Natural killer cell (primary cell): ENCODE data around the gene PCDH12. TPM values are rescaled to one million over a fixed set of nuclear protein-coding genes. Genes with fewer than 3 reads are reported as not detected.

ENCODE experiments used
- ATAC-seq, 3 donors: fragments of 150-1000 bp in 2 of 3; fragments of 200-7000 bp in 1 of 3; cut with Tn5 transposase; 1 replicate in 1 of 3; 2 replicates in 2 of 3; pipeline ENCODE4 v1.10.0; 2021; ENCODE audit warnings: mild to moderate bottlenecking in 2 of 3, moderate library complexity in 2 of 3
- DNase-seq, 2 donors: peaks; one replicate each; pipeline versions ENCODE4 v3.0.0 to v3.0.0-alpha.2; 2013 to 2021; ENCODE audit warnings: mixed read lengths in 1 of 2
- H3K27ac ChIP-seq: one replicate; pipeline ENCODE4 v1.5.1; 2013; ENCODE audit warnings: mild to moderate bottlenecking, low read length
- H3K27me3 ChIP-seq: one replicate; pipeline ENCODE4 v1.6.1; 2013; ENCODE audit warnings: low read length; ENCODE audit not compliant: control insufficient read depth, insufficient read depth
- H3K36me3 ChIP-seq: one replicate; pipeline ENCODE4 v1.6.1; 2013; ENCODE audit warnings: low read length; ENCODE audit not compliant: control insufficient read depth, insufficient read depth
- H3K4me1 ChIP-seq: one replicate; pipeline ENCODE4 v1.6.1; 2013; ENCODE audit warnings: low read length; ENCODE audit not compliant: control insufficient read depth, insufficient read depth
- H3K4me3 ChIP-seq: one replicate; pipeline ENCODE4 v1.5.1; 2013; ENCODE audit warnings: low read length
- H3K9me3 ChIP-seq: one replicate; pipeline ENCODE4 v1.6.1; 2013; ENCODE audit warnings: low read length; ENCODE audit not compliant: control insufficient read depth, insufficient read depth
- H3K27ac Mint-ChIP-seq, 2 donors: one replicate each; pipeline ENCODE4 v1.8.0; 2022; ENCODE audit warnings: mild to moderate bottlenecking in 2 of 2, mixed read lengths in 2 of 2, moderate library complexity in 1 of 2
- H3K27me3 Mint-ChIP-seq, 2 donors: one replicate each; pipeline ENCODE4 v1.8.0; 2022; ENCODE audit warnings: low read depth in 2 of 2, mixed read lengths in 2 of 2
- H3K36me3 Mint-ChIP-seq: one replicate; pipeline ENCODE4 v1.8.0; 2022; ENCODE audit warnings: mixed read lengths
- H3K4me1 Mint-ChIP-seq, 2 donors: one replicate each; pipeline ENCODE4 v1.8.0; 2022; ENCODE audit warnings: mixed read lengths in 2 of 2
- H3K4me3 Mint-ChIP-seq: one replicate; pipeline ENCODE4 v1.8.0; 2022; ENCODE audit warnings: mild to moderate bottlenecking, moderate library complexity, mixed read lengths
- H3K9me3 Mint-ChIP-seq, 2 donors: one replicate each; pipeline ENCODE4 v1.8.0; 2022; ENCODE audit warnings: mixed read lengths in 2 of 2
- CTCF ChIP-seq: fragments of 200-600 bp; IDR thresholded peaks from one replicate; pipeline ENCODE4 v1.8.0; 2022; ENCODE audit warnings: antibody characterized with exemption
- WGBS: methylation state at CpG from one replicate; pipeline ENCODE4 v1.1.7; 2013; ENCODE audit warnings: missing lambda C conversion rate; ENCODE audit not compliant: insufficient coverage; 5-methylcytosine and 5-hydroxymethylcytosine counted together
- intact Hi-C: fragments of 100-400 bp; cut with micrococcal nuclease; formaldehyde crosslinking; loops from one replicate; pipeline ENCODE4 v1.14.2; 2022
- total RNA-seq, 4 donors: library from RNA; stranded (reverse); fragments of 120-200 nt in 1 of 4; gene quantifications; one replicate each; pipeline versions ENCODE4 v1.2.3 to v1.2.4, GENCODE V29; 2013 to 2022

Gene PCDH12
- total RNA-seq, 3 donors from 2014 or later (not counting 1 experiment from before 2014, with no cell fraction given): 0.05 TPM; not detected in 2

GRCh38 chr5:141992349-141992963 lies 34.5 kb upstream of the PCDH12 start:
- Histone ChIP-seq H3K9me3 (no peaks in the 10 kb centered on the region), H3K27me3 (no peaks in the 10 kb centered on the region), H3K4me1 (no peaks in the 10 kb centered on the region), H3K27ac (no peak overlapping the region), H3K4me3 (no peak overlapping the region), H3K36me3 (peaks cover 47% of the 10 kb centered on the region)
- Mint-ChIP-seq H3K36me3 (peaks cover 20% of the 10 kb centered on the region), H3K4me1 (peaks cover 5 to 6% of the 10 kb centered on the region in 2 donors), H3K9me3 (no peaks in the 10 kb centered on the region), H3K27me3 (no peaks in the 10 kb centered on the region), H3K27ac (no peak overlapping the region), H3K4me3 (no peak overlapping the region)
- no CpG with 5 or more reads among the region's 2 CpGs for WGBS
- peak; percentile 86 for TF ChIP-seq CTCF
- intact Hi-C loops: loop anchor here (1.0 to 5.0 kb wide), 4 partner anchors 23 to 705 kb away; no protein-coding TSS in a partner anchor
- DNase-seq: peak; percentile 67 to 90
- ATAC-seq: peak; percentile 65 to 77 (median 75)

- no CpG with 5 or more reads among the region's 1 CpG for WGBS
- no peak for TF ChIP-seq CTCF
- H3K4me3 Mint-ChIP-seq: no peak overlapping the region
- H3K36me3 ChIP-seq: peaks cover 66% of the 10 kb centered on the region
- H3K9me3 Mint-ChIP-seq: no peaks in the 10 kb centered on the region
- intact Hi-C loops: loop anchor here (5.0 kb wide), 2 partner anchors 138 to 708 kb away; no protein-coding TSS in a partner anchor
- H3K27ac Mint-ChIP-seq: no peak overlapping the region
- H3K27me3 ChIP-seq: no peaks in the 10 kb centered on the region
- H3K4me1 ChIP-seq: no peaks in the 10 kb centered on the region
- H3K27me3 Mint-ChIP-seq: no peaks in the 10 kb centered on the region
- H3K9me3 ChIP-seq: no peaks in the 10 kb centered on the region
- no peak overlapping the region for H3K4me3 ChIP-seq
- ATAC-seq: no peak
- H3K4me1 Mint-ChIP-seq: peaks cover 11% of the 10 kb centered on the region in 2 donors
- H3K36me3 Mint-ChIP-seq: peaks cover 35% of the 10 kb centered on the region
- DNase-seq: no peak
- no peak overlapping the region for H3K27ac ChIP-seq
Measured at GRCh38 chr5:141989720-141990119, 31.7 kb upstream of the PCDH12 start.

GRCh38 chr5:141986072-141986471 lies 28.1 kb upstream of the PCDH12 start:
- Mint-ChIP-seq H3K4me3 (no peak overlapping the region), H3K27me3 (no peaks in the 10 kb centered on the region), H3K9me3 (no peaks in the 10 kb centered on the region), H3K4me1 (peaks cover 11% of the 10 kb centered on the region in 2 donors), H3K36me3 (peaks cover 42% of the 10 kb centered on the region), H3K27ac (no peak overlapping the region)
- no peaks in the 10 kb centered on the region for H3K4me1 ChIP-seq
- no peaks in the 10 kb centered on the region for H3K27me3 ChIP-seq
- DNase-seq: no peak
- H3K9me3 ChIP-seq: no peaks in the 10 kb centered on the region
- H3K36me3 ChIP-seq: peaks cover 76% of the 10 kb centered on the region
- H3K4me3 ChIP-seq: no peak overlapping the region
- ATAC-seq: no peak
- no peak for TF ChIP-seq CTCF
- intact Hi-C loops: no loop called here
- H3K27ac ChIP-seq: no peak overlapping the region

GRCh38 chr5:141982626-141983025 lies 24.6 kb upstream of the PCDH12 start:
- Mint-ChIP-seq H3K27ac (no peak overlapping the region), H3K4me1 (peaks cover 6 to 16% of the 10 kb centered on the region in 2 donors), H3K27me3 (no peaks in the 10 kb centered on the region), H3K9me3 (no peaks in the 10 kb centered on the region), H3K36me3 (peaks cover 43% of the 10 kb centered on the region), H3K4me3 (no peak overlapping the region)
- WGBS: 50% methylated on average over 2 of the region's 2 CpGs
- Histone ChIP-seq H3K27me3 (no peaks in the 10 kb centered on the region), H3K36me3 (peaks cover 94% of the 10 kb centered on the region), H3K9me3 (no peaks in the 10 kb centered on the region), H3K27ac (no peak overlapping the region), H3K4me3 (no peak overlapping the region), H3K4me1 (no peaks in the 10 kb centered on the region)
- intact Hi-C loops: no loop called here
- TF ChIP-seq CTCF: no peak
- DNase-seq (no peak), ATAC-seq (no peak)
